Lower leg skin (tissue), 3 donors: ENCODE results near the gene KSR2.

Experiments used
- POLR2A ChIP-seq, 2 donors: fragments of 450-650 bp; IDR thresholded peaks; one replicate each; pipeline ENCODE4 v1.6.1; 2016 to 2017; ENCODE audit warnings: antibody characterized with exemption in 2 of 2, mild to moderate bottlenecking in 1 of 2, moderate library complexity in 1 of 2
- TF ChIP-seq, protein P1 (sequence below), 3 donors: fragments of 450-650 bp; IDR thresholded peaks; one replicate each; pipeline ENCODE4 v1.5.1; 2016; ENCODE audit warnings: antibody characterized with exemption in 3 of 3, mild to moderate bottlenecking in 3 of 3, moderate library complexity in 2 of 3

DNA sequence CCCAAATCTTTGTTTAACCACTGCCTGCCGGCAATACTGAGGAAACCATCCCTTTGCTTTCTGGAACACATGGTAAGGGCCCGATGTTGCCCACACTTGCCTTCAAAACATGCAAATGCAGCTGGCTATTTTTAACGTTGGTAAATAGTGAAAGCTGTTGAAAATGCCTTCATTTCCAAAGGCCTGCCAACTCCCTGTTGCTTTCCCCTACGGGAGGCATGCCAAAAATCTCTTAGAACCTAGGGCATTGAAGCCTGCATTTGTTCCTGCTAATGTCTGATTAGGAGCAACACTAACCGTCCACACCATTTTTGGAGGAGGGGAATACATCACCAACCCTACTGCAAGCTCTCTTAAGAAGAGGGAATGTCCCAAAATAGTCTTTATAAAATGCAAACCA is 454.8 kb downstream of the KSR2 start:
- TF ChIP-seq, protein P1, sequence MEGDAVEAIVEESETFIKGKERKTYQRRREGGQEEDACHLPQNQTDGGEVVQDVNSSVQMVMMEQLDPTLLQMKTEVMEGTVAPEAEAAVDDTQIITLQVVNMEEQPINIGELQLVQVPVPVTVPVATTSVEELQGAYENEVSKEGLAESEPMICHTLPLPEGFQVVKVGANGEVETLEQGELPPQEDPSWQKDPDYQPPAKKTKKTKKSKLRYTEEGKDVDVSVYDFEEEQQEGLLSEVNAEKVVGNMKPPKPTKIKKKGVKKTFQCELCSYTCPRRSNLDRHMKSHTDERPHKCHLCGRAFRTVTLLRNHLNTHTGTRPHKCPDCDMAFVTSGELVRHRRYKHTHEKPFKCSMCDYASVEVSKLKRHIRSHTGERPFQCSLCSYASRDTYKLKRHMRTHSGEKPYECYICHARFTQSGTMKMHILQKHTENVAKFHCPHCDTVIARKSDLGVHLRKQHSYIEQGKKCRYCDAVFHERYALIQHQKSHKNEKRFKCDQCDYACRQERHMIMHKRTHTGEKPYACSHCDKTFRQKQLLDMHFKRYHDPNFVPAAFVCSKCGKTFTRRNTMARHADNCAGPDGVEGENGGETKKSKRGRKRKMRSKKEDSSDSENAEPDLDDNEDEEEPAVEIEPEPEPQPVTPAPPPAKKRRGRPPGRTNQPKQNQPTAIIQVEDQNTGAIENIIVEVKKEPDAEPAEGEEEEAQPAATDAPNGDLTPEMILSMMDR (IDR thresholded peaks at IDR 0.05): no peak
- TF ChIP-seq POLR2A (IDR thresholded peaks at IDR 0.05): no peak
